Measurements from ENCODE around the gene KAZN.
"Not testable (repeated sequence)": the region's sequence is repeated elsewhere in the genome, so short reads cannot be mapped to it uniquely, and the experiment has no call there.

KAZN gene

GRCh38 chr1:14598498-14599182 lies at the start of gene KAZN:
KAZN (plus strand) TSS chr1:14598685.
- DNase-seq: no peak

GRCh38 chr1:14549897-14550620 lies 48.4 kb upstream of the KAZN start:
- no peak for DNase-seq

- DNase-seq: no peak
Measured at GRCh38 chr1:14551386-14551785, 47.1 kb upstream of the KAZN start.

- DNase-seq: no peak
Measured at GRCh38 chr1:14552246-14552965, 46.1 kb upstream of the KAZN start.

- no peak for DNase-seq
Measured at GRCh38 chr1:14553711-14554110, 44.8 kb upstream of the KAZN start.

GRCh38 chr1:14555091-14555490 lies 43.4 kb upstream of the KAZN start:
- DNase-seq: no peak

GRCh38 chr1:14561014-14561693 lies 37.3 kb upstream of the KAZN start:
- no peak for DNase-seq

- DNase-seq: no peak
Measured at GRCh38 chr1:14565090-14565489, 33.4 kb upstream of the KAZN start.

GRCh38 chr1:14567056-14567455 lies 31.4 kb upstream of the KAZN start:
- DNase-seq: no peak

GRCh38 chr1:14567903-14568302 lies 30.6 kb upstream of the KAZN start:
- DNase-seq: no peak

- no peak for DNase-seq
Measured at GRCh38 chr1:14568716-14569355, 29.6 kb upstream of the KAZN start.

GRCh38 chr1:14570514-14570913 lies 28.0 kb upstream of the KAZN start:
- DNase-seq: no peak

GRCh38 chr1:14571810-14572767 lies 26.4 kb upstream of the KAZN start:
- no peak for DNase-seq

- DNase-seq: no peak
Measured at GRCh38 chr1:14572861-14573260, 25.6 kb upstream of the KAZN start.

- no peak for DNase-seq
Measured at GRCh38 chr1:14576155-14576554, 22.3 kb upstream of the KAZN start.

- DNase-seq: no peak
Measured at GRCh38 chr1:14577261-14577660, 21.2 kb upstream of the KAZN start.

GRCh38 chr1:14578156-14578555 lies 20.3 kb upstream of the KAZN start:
- no peak for DNase-seq

- DNase-seq: not testable (repeated sequence)
Measured at GRCh38 chr1:14580295-14580694, 18.2 kb upstream of the KAZN start.

GRCh38 chr1:14580986-14581385 lies 17.5 kb upstream of the KAZN start:
- DNase-seq: no peak

GRCh38 chr1:14583788-14584187 lies 14.7 kb upstream of the KAZN start:
- no peak for DNase-seq

- DNase-seq: no peak
Measured at GRCh38 chr1:14585728-14586127, 12.8 kb upstream of the KAZN start.

Data from activated T-cell treated with anti-CD3 and anti-CD28 coated beads, Interleukin-2, amount 50 U/mL, for 1 hour (primary cell).